HG02678 (cell line): ENCODE results near the gene ACP4.
"Not testable (repeated sequence)": the region's sequence is repeated elsewhere in the genome, so short reads cannot be mapped to it uniquely, and the experiment has no call there.

Experiments used
- ATAC-seq: cut with Tn5 transposase; IDR thresholded peaks from one replicate; pipeline ENCODE4 v1.9.1; 2021; ENCODE audit warnings: mild to moderate bottlenecking, moderate library complexity; ENCODE audit not compliant: unreplicated experiment

Gene ACP4

DNA sequence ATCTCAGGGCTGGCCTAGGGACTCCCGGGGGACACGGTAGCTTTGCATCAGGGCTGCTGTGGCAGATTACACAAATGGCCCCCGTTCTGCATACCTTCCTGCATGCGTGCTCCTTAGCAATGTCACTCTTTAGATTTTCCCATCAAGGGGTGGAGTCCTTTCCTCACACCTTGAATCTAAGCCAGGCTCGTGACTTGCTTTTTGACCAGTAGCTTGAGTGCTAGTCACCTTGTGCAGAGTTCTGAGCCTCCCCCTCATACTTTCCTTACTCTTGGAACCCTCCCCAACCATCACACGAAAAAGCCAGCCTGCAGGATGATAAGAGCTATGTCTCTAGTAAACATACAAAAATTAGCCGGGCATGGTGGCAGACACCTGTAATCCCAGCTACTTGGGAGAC lies 16.8 kb upstream of the ACP4 start:
- ATAC-seq: not testable (repeated sequence)

DNA sequence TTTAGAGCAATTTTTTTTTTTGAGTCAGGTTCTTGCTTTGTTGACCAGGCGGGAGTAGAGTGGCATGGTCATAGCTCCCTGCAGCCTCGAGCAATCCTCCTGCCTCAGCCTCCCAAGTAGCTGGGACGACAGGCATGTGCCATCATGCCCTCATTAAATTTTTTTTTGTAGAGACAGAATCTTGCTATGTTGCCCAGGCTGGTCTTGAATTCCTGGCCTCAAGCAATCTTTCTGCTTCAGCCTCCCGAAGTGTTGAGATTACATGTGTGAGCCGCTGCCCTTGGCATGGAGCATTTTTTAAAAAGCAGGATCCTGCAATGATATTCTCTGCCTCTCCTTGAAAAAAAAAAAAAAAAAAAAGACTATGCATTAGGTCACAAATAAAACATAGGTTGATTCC lies 14.1 kb upstream of the ACP4 start:
- no peak for ATAC-seq

DNA sequence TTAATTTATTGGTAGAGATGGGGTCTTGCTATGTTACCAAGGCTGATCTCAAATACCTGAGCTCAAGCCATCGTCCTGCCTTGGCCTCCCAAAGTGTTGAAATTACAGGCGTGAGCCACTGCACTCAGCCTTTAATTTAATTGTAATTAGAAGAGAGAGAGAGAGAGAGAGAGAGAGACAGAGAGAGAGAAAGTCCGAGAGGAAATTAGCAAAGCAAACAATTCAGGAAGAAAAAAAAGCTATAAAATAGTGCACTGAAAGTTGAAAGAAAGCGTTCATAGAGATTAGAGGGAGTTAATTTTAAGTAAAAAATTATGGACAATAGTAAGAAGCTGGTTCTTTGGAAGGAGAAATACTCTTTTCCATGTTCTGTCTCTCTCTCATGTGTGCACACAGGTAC lies 13.0 kb upstream of the ACP4 start:
- no peak for ATAC-seq

DNA sequence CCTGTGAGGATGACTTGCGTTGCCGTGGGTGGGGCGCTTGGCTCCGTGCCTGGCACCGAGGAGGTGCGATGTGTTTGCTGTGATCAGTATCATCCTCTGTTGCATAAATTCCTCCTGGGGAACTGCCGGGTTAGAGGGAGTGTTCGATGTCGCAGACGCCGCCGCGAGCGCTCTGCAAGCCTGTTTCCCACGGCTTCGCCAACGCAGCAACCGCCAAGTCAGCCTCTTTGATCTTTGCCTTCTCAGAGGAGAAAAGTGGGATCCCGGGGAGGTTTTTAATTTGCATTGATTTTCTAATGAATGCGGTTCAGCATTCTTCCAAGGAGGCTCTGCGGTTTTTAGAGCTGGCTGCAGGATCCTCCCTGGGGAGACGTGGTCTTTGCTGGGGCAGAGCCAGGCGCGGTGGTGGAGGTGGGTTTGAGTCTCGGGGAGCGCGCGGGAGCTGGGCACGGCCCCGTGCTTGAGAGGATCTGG lies 12.3 kb upstream of the ACP4 start:
- no peak for ATAC-seq

DNA sequence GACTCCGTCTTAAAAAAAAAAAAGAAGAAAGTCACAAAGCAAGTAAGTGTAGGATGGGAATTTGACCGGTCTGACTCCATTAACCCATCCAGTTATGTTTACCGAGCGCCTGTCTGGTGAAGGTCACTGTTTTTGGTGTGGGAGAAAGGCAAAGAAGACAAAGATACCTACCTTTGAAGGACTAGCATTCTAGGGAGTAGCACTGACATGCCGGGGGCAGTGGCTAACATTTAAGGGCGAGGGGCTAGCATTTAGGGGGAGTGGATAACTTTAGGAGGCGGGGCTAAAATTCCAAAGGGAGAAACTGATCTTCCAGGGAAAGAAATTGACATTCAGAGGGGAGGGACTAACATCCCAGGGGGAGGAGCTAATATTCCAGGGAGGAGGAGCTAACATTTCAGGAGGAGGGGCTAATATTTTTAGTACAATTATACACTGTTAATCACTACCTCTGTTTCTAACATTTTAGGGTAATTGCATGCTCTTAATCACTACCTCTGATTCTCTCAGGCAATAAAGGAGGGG lies 11.2 kb upstream of the ACP4 start:
- ATAC-seq: no peak

DNA sequence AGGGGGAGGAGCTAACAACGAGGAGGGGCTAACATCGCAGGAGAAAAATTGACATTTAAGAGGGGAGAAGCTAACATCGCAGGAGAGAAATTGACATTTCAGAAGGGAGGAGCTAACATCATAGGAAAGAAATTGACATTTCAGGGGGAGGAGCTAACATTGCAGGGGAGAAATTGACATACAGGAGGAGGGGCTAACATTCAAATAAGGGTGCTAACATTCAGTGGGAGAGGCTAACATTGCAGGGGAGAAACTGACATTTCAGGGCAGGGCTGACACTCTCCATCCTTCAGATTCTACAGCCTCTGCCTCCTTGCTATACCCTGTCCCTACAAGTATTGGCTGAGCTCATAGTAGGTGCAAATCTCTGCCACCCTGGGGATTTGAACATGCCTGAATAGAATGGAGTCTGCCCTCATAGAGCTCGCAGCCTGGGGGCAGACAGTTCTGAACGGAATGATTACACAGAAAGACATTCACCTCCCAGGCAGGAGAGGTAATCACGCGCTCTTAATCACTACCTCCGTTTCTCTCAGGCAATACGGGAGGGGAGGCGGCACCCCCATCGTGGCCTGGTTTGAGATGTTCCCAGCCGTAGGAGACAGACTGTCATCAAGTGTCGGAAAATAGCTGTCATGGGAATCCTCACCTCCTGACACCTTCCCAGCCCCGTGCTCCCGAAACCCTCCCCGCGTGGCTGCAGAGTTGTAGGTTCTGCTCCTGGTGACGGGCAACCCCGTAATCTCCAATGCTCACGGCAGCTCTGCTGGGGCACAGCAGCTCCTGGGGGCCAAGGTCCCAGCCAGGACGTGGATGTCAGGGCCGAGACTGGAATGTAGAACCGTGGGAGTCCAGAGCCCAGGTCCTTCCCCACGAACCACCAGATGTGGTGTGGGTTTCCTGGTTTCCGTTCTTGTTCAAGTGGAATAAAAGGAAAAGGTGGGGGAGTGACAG lies 10.4 kb upstream of the ACP4 start:
- ATAC-seq: no peak

DNA sequence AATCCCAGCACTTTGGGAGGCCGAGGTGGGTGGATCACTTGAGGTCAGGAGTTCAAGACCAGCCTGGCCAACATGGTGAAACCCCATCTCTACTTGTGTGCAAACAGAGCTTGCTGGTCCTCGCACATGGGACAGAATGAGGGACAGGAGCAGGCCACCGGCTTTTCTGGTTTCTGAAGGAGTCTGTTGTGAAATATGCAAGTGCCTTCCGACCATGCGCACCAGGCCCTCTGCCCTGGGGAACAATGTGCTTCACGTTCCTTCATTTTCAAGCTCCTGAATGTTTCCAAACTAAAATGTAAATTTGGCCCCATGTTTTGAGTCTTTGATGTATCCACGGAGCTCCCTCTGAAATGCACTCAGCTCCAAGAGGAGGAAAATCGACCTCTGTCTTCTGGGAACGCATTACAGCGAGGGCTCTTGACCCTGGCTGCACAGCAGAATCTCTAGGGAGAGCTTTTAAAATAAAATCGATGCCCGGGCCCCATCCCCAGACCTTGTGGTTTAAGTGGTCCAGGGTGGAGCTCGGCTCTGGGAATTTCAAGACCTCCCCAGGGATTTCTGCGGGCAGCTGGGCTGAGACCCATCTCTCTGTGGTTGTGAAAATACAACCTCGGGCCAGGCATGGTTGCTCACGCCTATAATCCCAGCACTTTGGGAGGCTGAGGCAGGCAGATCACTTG lies 9.3 kb upstream of the ACP4 start:
- ATAC-seq: no peak

DNA sequence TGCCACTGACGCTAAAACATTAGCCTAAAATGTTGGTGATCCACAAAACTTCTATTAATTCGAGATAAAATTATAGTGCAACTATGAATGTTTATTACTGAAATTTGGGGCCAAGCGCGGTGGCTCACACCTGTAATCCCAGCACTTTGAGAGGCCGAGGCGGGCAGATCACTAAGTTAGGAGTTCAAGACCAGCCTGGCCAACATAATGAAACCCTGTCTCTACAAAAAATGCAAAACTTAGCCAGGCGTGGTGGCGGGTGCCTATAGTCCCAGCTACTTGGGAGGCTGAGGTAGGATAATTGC lies 6.4 kb upstream of the ACP4 start:
- ATAC-seq: not testable (repeated sequence)

DNA sequence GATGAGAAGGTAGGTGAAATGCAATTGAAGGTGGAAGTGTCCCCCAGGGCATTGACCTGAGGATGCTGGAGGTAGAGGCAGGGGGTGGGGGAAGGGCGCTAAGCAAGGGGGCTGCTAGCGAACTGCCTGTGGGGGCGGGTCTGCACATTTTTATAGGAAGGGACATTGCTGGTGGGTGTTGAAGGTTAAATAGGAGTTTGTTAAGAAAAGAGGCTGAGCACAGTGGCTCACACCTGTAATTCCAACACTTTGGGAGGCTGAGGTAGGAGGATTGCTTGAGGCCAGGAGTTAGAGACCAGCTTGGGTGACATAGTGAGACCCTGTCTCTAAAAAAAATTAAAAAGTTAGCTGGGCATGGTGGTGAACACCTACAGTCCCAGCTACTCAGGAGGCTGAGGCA lies 5.5 kb upstream of the ACP4 start:
- ATAC-seq: no peak

DNA sequence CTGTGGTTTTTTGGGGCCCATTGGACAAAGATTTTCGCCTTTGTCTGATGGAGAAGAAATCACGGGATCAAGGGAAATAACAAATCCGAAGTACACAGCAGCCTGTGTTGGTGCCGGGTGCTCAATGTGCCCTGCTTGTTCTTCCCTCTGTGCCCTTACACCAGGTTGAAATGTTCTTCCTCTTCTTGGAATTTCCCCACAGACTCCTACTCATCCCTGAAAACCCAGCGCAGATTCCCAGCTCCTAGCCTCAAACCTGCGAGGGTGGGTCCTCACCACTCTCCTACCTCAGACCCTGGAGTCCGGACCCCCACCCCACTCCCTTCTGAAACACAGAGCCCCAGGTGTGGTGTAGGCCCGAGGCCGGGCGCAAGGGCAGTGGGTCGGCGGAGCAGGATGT lies 4.9 kb upstream of the ACP4 start:
- no peak for ATAC-seq

DNA sequence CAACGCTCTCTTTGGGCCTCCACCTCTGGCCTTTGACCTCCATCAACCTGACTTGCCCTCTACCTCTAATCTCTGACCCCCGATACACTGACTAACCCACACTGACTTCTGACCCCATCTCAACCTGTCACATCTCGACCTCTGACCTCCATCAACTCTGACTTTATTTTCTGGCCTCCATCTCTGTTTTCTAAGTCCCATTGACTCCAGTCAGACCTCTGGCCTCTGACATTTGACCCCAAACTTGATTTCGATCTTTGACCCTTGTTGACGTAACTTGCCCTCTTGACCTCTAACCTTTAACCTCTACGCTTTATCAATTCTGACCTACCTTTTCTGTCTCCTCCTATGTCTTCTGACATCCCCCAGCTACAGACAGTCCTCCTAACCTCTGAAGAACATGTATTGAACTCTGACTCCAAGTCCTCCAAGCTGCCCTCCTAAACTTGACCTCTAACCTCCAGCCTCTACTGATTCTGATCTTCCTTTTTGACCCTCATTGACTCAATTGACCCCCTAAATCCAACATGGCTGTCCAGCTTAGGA lies 780 bp downstream of the ACP4 start:
- no peak for ATAC-seq

DNA sequence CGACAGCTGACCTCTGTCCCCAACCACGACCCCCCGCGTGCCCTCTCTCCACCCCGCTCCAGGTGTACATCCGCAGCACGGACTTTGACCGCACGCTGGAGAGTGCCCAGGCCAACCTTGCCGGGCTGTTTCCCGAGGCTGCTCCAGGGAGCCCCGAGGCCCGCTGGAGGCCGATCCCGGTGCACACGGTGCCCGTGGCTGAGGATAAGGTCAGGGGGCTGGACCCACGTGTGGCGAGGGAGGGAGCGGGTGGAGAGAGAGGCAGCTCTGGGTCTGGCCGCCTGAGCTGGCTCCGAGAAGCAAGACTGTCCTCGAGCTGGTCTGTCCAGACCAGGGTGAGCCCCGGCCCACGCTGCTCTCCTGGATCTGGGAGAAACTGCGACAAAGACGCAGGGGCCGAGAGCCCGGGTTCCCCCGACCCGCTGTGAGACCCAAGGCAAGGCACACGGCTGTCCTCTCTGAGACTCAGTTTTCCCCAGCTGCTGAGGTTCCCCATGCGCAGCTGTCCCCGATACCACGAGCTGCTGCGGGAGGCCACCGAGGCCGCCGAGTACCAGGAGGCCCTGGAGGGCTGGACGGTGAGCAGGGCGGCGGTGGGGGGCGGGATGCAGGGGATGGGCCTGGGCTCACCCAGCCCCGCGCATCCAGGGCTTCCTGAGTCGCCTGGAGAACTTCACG lies 1.5 kb downstream of the ACP4 start:
- ATAC-seq: no peak

DNA sequence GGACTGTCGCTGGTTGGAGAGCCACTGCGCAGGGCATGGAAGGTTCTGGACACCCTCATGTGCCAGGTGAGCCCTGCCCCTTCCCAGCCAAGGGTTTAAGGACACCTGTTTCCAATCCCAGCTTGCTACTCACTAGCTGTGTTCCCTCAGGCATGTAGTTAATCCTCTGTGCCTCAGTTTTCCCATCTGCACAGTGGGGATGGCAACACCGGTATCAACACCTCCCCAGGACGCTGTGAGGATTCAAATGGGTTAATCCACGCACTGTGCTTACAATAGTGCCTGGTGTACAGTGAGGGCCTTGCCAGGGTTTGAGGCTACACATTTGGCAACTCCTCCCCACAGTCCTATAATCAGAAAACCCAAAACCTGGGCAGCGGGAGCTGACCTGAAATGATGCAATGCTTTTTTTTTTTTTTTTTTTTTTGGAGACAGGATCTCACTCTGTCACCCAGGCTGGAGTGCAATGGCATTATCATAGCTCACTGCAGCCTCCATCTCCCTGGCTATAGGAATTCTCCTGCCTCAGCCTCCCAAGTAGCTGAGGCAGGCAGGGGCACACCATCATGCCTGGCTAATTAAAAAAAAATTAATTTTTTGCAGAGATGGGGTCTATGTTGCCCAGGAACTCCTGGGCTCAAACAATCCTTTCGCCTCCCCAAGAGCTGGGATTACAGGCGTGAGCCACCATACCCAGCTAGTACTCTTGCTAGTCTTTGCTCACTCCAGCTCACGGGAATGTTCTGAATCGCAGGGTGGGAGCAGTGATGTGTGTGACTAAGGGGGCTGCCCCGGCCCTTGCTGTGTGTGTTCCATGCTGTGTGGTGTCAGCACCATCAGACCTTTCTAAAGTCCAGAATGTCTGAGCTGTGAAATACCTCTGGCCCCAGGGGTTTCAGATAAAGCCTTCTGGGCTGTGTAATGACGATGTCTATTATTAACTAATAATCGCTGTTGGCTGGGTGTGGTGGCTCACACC lies 2.3 kb downstream of the ACP4 start:
- ATAC-seq: no peak

DNA sequence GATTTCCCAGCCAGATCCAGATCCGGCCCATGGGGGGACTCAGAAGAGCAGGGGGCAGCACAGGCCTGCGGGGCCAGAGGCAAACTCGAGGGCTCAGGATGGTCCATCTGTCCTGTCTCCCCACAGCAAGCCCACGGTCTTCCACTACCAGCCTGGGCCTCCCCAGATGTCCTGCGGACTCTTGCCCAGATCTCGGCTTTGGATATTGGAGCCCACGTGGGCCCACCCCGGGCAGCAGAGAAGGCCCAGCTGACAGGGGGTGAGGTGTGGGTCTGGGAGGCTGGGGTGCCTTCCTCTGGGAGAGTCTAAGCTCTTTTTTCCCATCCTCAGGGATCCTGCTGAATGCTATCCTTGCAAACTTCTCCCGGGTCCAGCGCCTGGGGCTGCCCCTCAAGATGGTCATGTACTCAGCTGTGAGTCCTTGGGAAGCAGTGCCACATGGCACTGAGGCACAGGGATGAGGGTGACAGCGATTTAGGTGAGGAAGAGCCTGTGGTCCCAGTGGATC lies 3.4 kb downstream of the ACP4 start:
- ATAC-seq: no peak

DNA sequence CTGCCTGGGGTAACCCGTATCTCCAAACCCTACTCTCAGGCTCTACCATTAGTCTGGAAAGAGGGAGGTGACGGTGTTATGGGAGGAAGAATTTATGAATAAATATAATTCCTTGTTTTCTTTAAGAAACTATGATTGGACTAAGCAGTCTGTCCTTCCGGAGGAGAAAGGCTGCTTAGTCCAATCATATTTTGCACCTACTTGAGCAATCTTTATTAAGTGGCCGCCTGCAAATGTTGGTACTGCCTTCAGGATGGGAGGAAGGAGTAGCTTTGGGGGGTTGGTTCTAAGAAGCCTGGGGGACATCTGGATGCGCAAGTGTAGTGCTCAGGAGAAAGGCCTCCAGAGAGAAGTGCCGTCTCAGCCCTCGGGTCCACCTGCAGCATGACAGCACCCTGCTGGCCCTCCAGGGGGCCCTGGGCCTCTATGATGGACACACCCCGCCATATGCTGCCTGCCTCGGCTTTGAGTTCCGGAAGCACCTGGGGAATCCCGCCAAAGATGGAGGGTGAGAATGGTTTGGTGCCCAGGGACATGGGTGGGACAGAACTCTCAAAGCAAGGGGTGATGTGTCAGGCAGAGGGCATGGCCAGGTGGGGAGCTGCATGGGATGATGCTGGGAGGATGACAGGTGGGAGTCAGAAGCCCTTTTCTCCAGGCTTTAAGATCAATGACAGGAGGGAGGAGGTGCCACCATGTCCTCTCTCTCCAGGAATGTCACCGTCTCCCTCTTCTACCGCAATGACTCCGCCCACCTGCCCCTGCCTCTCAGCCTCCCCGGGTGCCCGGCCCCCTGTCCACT lies 4.1 kb downstream of the ACP4 start:
- no peak for ATAC-seq

DNA sequence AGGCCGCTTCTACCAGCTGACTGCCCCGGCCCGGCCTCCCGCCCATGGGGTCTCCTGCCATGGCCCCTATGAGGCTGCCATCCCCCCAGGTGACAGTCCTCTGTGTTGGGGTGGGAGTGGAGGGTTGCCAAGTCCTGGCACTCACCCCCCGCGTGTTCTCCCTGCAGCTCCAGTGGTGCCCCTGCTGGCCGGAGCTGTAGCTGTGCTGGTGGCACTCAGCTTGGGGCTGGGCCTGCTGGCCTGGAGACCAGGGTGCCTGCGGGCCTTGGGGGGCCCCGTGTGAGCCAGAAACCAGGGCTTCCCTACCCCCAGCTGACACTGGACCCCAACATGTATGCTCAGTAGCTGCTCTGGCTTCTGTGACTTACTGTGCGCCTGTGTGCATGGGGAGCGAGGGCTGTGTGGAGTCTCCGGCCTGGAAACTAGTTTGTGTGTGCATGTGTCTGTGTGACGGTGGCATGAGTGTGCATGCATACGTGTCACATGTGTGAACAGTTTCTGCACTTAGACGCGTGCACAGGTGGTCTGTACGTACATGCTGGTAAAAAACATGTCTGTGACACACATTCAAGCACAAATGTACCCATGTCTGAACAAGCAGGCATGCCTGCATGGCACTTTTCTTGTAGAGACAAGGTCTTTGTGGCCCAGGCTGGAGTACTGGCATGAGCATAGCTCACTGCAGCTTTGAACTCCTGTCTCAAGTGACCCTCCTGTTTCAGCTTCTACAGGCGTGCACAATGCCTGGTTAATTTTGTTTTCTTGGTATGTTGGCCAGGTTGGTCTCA lies 4.9 kb downstream of the ACP4 start:
- no peak for ATAC-seq

DNA sequence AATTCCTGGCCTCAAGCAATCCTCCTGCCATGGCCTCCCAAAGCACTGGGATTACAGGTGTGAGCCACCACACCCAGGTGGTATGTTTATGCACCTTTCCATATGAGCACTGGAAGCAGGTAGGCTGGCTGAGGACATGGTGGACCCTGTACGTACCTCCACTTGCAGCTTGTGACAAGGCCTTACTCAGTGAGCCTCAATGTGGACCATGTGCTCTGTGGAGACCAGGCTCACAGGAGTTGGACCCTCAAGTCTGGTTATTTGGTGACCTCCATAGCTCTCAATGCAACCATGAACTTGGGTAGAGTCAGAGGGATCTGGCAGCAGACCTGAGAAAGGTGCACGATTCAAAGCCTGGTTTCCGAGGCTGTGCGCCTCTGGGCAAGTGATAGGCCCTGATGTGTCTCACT lies 5.5 kb downstream of the ACP4 start:
- no peak for ATAC-seq

DNA sequence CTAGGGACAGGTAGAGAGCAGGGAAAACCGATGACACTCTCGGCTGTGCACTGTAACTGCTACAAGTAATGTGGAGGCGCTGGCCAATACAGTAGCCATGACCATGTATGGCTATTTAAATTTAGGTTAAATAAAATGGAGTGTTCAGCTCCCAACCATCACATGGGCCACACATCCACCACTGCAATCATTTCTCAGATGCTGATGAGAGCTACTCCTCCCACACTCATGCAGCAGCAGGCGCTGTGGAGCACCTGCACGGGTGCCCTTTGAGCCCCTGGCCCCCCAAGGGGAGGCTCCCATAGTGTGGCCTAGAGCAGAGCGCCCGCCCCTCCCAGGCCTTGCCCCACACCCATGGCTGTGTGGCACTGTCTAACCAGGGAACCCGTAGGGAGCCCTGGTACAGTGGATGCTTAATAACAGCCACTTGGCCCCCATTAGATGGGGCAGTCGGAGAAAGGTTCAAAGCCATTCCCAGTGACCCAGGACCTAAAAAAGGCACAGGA lies 6.0 kb downstream of the ACP4 start:
- no peak for ATAC-seq
